GM19438 (cell line): ENCODE results near the gene ZNF808.
"Not testable (repeated sequence)": the region's sequence is repeated elsewhere in the genome, so short reads cannot be mapped to it uniquely, and the experiment has no call there.

Experiments
- ATAC-seq: cut with Tn5 transposase; IDR thresholded peaks from one replicate; pipeline ENCODE4 v1.9.1; 2021; ENCODE audit warnings: low read depth; ENCODE audit not compliant: unreplicated experiment

Gene ZNF808

DNA sequence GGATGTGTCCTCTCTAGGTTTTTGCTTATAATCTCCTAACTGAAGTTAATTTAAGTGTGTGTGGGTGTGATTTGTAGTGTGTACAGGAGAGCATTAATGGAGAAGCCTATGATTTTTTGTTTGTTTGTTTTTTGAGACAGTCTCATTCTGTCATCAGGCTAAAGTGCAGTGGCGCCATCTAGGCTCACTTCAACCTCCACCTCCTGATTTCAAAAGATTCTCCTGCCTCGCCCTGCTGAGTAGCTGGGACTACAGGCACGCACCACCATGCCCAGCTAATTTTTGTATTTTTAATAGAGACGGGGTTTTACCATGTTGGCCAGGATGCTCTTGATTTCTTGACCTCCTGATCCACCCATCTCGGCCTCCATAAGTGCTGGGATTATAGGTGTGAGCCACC, 63.3 kb downstream of the ZNF808 start:
- no peak for ATAC-seq

GRCh38 chr19:52592301-52592700, 64.8 kb downstream of the ZNF808 start:
- no peak for ATAC-seq

- ATAC-seq: not testable (repeated sequence)
These were observed 66.0 kb downstream of the ZNF808 start for GRCh38 chr19:52593441-52593840.

DNA sequence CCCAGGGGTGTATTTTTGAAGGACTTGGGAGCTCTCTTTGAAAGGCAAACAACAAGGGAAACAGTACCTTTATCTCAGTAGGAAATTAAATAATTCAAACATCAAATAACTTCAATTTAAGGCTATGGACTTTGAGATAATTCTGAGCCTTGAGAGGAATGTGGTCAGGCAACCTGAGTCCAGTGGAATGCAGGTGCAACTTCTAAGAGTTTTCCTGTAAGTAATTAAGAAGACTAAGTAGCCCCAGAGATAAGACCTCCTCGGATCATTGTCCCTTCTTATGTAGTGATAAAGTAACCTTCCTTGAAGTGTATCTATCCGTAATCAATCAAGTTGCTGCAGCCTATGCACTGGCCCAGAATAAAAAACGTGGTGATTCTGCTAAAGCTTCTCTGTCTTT, 71.8 kb downstream of the ZNF808 start:
- no peak for ATAC-seq

- ATAC-seq: peak; percentile 37
These were observed 73.2 kb downstream of the ZNF808 start for GRCh38 chr19:52600639-52601024.

DNA sequence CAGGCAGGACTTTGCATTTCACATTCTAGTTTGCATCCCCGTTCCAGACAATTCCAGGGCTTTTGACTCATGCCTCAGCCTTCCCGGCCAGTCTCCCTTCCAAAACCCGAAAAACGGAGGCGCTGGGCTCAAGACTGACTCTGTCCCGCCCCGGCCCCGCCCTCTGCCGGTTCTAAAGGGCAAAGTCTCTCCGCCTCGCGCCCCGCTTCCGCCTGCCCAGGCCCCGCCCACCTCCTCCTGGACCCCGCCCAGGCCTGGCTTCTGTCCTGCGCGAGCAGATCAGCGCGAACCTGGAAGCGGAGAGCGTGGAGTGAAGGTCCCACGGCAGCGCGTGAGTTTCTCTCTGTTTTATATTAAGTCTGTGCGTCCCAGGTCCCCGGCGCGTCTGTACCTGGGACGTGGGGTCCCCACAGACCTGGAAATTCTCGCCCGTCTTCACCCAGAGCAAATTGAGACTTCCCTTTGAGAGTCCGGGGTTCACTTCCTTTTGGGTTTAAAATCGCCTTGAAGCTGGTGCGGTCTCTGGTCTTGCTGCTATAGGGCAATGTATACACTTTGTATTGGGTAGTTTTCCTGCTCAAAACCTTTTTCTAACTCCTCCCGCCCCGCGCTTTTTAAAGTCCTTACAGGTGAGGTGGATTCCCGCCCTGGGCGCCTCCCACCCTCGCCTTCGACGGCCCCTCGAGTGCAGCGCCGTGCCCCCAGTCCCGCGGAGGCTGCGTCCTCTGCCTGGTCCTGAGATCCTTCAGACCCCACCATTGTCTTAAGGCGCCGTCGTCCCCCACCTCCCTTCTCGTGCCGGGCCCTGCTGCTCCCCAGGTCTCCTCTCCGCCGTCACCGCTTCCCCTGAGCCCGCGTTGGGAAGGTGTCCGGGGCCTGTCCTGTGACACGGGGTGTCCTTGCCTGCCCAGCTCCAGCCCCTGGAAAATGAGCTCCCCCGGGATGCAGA, 73.8 kb downstream of the ZNF808 start:
- peak; percentile 97 for ATAC-seq

DNA sequence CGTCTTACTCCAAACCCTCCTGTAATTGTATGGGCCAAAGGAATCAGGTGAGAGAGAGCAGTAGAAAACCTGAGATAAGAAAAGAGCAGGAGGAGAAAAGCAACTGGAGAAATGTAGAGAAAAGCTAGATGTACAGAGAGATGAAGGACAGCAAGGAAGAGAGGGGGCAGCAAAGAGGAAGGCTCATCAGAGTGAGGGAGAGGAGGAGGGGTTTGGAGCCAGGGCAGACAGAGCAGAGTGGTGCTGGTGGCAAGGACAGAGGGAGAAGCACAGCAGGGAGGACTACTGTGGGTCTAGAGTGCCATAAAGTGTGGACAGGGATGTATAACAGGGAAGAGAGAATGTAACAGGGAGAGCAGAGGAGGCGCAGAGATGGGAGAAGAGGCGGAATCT, 74.5 kb downstream of the ZNF808 start:
- ATAC-seq: not testable (repeated sequence)

- no peak for ATAC-seq
These were observed 75.5 kb downstream of the ZNF808 start for GRCh38 chr19:52602941-52603340.

GRCh38 chr19:52603558-52604207, 76.2 kb downstream of the ZNF808 start:
- no peak for ATAC-seq
